ENCODE measurements around the gene SLC15A3.

GRCh38 chr11:60932605-60933356 lies 19.2 kb downstream of the SLC15A3 start:
- TF ChIP-seq CTCF (IDR thresholded peaks at IDR 0.05) (no peak), POLR2A (IDR thresholded peaks at IDR 0.05) (no peak)

Data from thyroid gland (tissue), 4 donors.